ENCODE measurements around the gene PLEKHF1. TPM values are rescaled to one million over a fixed set of nuclear protein-coding genes. Genes with fewer than 3 reads are reported as not detected.

Gene PLEKHF1
- 10 to 100 TPM; 33.3 to 35.9 TPM for total RNA-seq

- peak within 1 kb of the TSS; percentile 88 for H3K27ac Mint-ChIP-seq
- no peaks in the 10 kb centered on the region for H3K27me3 Mint-ChIP-seq
- H3K9me3 Mint-ChIP-seq = no peaks in the 10 kb centered on the region
- DNase-seq = peak; percentile 98
- ATAC-seq (ENCODE audit: low read depth) = peak; percentile 81
- peaks cover 17% of the 10 kb centered on the region for H3K36me3 Mint-ChIP-seq
- POLR2A ChIA-PET = interaction anchor here (0.8 to 6.9 kb wide), 9 partner anchors 9 to 59 kb away, joined by 4 to 72 read pairs (median 27); partner anchors contain the start of genes C19orf12 and POP4
- peak within 1 kb of the TSS; percentile 89 for H3K4me3 Mint-ChIP-seq
- H3K4me1 Mint-ChIP-seq = peaks cover 61% of the 10 kb centered on the region
Measured at GRCh38 chr19:29665215-29665825, at the start of gene PLEKHF1. PLEKHF1 (plus strand) TSS chr19:29665461; CDS start chr19:29673840, 8,379 bp downstream.

- Mint-ChIP-seq H3K4me1 (peaks cover 12% of the 10 kb centered on the region), H3K36me3 (peaks cover 22% of the 10 kb centered on the region), H3K27ac (no peak overlapping the region), H3K27me3 (no peaks in the 10 kb centered on the region), H3K9me3 (no peaks in the 10 kb centered on the region), H3K4me3 (no peak overlapping the region)
- ATAC-seq (ENCODE audit: low read depth) (no peak), DNase-seq (no peak)
- POLR2A ChIA-PET = interaction anchor here (3.0 kb wide), 1 partner anchor 10 kb away, joined by 15 read pairs; the partner anchor contains the start of gene POP4
Measured at GRCh38 chr19:29615891-29616425, 49.3 kb upstream of the PLEKHF1 start.

- Mint-ChIP-seq H3K4me3 (no peak overlapping the region), H3K27me3 (no peaks in the 10 kb centered on the region), H3K36me3 (peaks cover 21% of the 10 kb centered on the region), H3K27ac (peak overlapping the region; percentile 70), H3K4me1 (peaks cover 18% of the 10 kb centered on the region), H3K9me3 (no peaks in the 10 kb centered on the region)
- no peak for ATAC-seq (ENCODE audit: low read depth)
- no peak for DNase-seq
- POLR2A ChIA-PET = interaction anchor here (0.7 to 3.0 kb wide), 2 partner anchors 11 to 68 kb away, joined by 5 to 15 read pairs; partner anchors contain the start of gene POP4
Measured at GRCh38 chr19:29616541-29616940, 48.7 kb upstream of the PLEKHF1 start.

GRCh38 chr19:29617366-29618266, 47.6 kb upstream of the PLEKHF1 start:
- Mint-ChIP-seq H3K9me3 (no peaks in the 10 kb centered on the region), H3K4me1 (peaks cover 28% of the 10 kb centered on the region), H3K27ac (no peak overlapping the region), H3K36me3 (peaks cover 13% of the 10 kb centered on the region), H3K27me3 (no peaks in the 10 kb centered on the region), H3K4me3 (no peak overlapping the region)
- POLR2A ChIA-PET = interaction anchor here (0.6 to 3.0 kb wide), 2 partner anchors 12 to 278 kb away, joined by 3 to 15 read pairs; partner anchors contain the start of gene POP4
- ATAC-seq (ENCODE audit: low read depth) = no peak
- no peak for DNase-seq

- Mint-ChIP-seq H3K27ac (no peak overlapping the region), H3K36me3 (peaks cover 9% of the 10 kb centered on the region), H3K4me1 (peaks cover 36% of the 10 kb centered on the region), H3K9me3 (no peaks in the 10 kb centered on the region), H3K27me3 (no peaks in the 10 kb centered on the region), H3K4me3 (no peak overlapping the region)
- DNase-seq (no peak), ATAC-seq (ENCODE audit: low read depth) (no peak)
- POLR2A ChIA-PET = interaction anchor here (3.0 kb wide), 2 partner anchors 12 kb away, joined by 15 to 30 read pairs; partner anchors contain the start of gene POP4
Measured at GRCh38 chr19:29618434-29618833, 46.8 kb upstream of the PLEKHF1 start.

- Mint-ChIP-seq H3K27ac (no peak overlapping the region), H3K36me3 (peaks cover 9% of the 10 kb centered on the region), H3K27me3 (no peaks in the 10 kb centered on the region), H3K9me3 (no peaks in the 10 kb centered on the region), H3K4me3 (no peak overlapping the region), H3K4me1 (peaks cover 41% of the 10 kb centered on the region)
- ATAC-seq (ENCODE audit: low read depth) (no peak), DNase-seq (no peak)
- POLR2A ChIA-PET = interaction anchor here (0.7 to 6.0 kb wide), 3 partner anchors 12 to 48 kb away, joined by 4 to 40 read pairs (median 30); partner anchors contain the start of genes PLEKHF1 and POP4
Measured at GRCh38 chr19:29618871-29619270, 46.4 kb upstream of the PLEKHF1 start.

GRCh38 chr19:29620931-29621351, 44.3 kb upstream of the PLEKHF1 start:
- Mint-ChIP-seq H3K4me3 (peak overlapping the region; percentile 75), H3K9me3 (no peaks in the 10 kb centered on the region), H3K36me3 (peaks cover 5% of the 10 kb centered on the region), H3K4me1 (peaks cover 41% of the 10 kb centered on the region), H3K27ac (peak overlapping the region; percentile 82), H3K27me3 (no peaks in the 10 kb centered on the region)
- POLR2A ChIA-PET = interaction anchor here (1.6 to 6.0 kb wide), 5 partner anchors 10 to 93 kb away, joined by 5 to 40 read pairs (median 10); partner anchors contain the start of genes C19orf12, PLEKHF1 and POP4
- DNase-seq (peak; percentile 59), ATAC-seq (ENCODE audit: low read depth) (peak; percentile 63)

- POLR2A ChIA-PET = interaction anchor here (1.1 to 6.0 kb wide), 7 partner anchors 12 to 92 kb away, joined by 4 to 40 read pairs (median 7); partner anchors contain the start of genes C19orf12, PLEKHF1 and POP4
- no peaks in the 10 kb centered on the region for H3K27me3 Mint-ChIP-seq
- peak; percentile 57 for DNase-seq
- peak overlapping the region; percentile 75 for H3K4me3 Mint-ChIP-seq
- peaks cover 43% of the 10 kb centered on the region for H3K4me1 Mint-ChIP-seq
- H3K36me3 Mint-ChIP-seq = peaks cover 1% of the 10 kb centered on the region
- H3K9me3 Mint-ChIP-seq = no peaks in the 10 kb centered on the region
- H3K27ac Mint-ChIP-seq = peak overlapping the region; percentile 82
- peak; percentile 81 for ATAC-seq (ENCODE audit: low read depth)
Measured at GRCh38 chr19:29622166-29623070, 42.8 kb upstream of the PLEKHF1 start.

GRCh38 chr19:29623726-29624488, 41.4 kb upstream of the PLEKHF1 start:
- POLR2A ChIA-PET = interaction anchor here (0.6 to 6.0 kb wide), 3 partner anchors 18 to 43 kb away, joined by 3 to 40 read pairs (median 6); partner anchors contain the start of genes PLEKHF1 and POP4
- peak overlapping the region; percentile 39 for H3K4me3 Mint-ChIP-seq
- H3K27ac Mint-ChIP-seq = peak overlapping the region; percentile 75
- H3K9me3 Mint-ChIP-seq = no peaks in the 10 kb centered on the region
- H3K27me3 Mint-ChIP-seq = no peaks in the 10 kb centered on the region
- ATAC-seq (ENCODE audit: low read depth) = peak; percentile 21
- peaks cover 43% of the 10 kb centered on the region for H3K4me1 Mint-ChIP-seq
- peaks cover 1% of the 10 kb centered on the region for H3K36me3 Mint-ChIP-seq
- no peak for DNase-seq

GRCh38 chr19:29624489-29625185, 40.6 kb upstream of the PLEKHF1 start:
- H3K27me3 Mint-ChIP-seq = no peaks in the 10 kb centered on the region
- ATAC-seq (ENCODE audit: low read depth) = no peak
- no peaks in the 10 kb centered on the region for H3K9me3 Mint-ChIP-seq
- peaks cover 1% of the 10 kb centered on the region for H3K36me3 Mint-ChIP-seq
- H3K27ac Mint-ChIP-seq = no peak overlapping the region
- no peak for DNase-seq
- POLR2A ChIA-PET = interaction anchor here (0.6 to 6.0 kb wide), 4 partner anchors 22 to 142 kb away, joined by 3 to 40 read pairs (median 4); partner anchors contain the start of gene PLEKHF1
- peak overlapping the region; percentile 39 for H3K4me3 Mint-ChIP-seq
- peaks cover 43% of the 10 kb centered on the region for H3K4me1 Mint-ChIP-seq

- Mint-ChIP-seq H3K27me3 (no peaks in the 10 kb centered on the region), H3K9me3 (no peaks in the 10 kb centered on the region), H3K36me3 (peaks cover 1% of the 10 kb centered on the region), H3K4me1 (peaks cover 40% of the 10 kb centered on the region), H3K27ac (no peak overlapping the region), H3K4me3 (no peak overlapping the region)
- DNase-seq = no peak
- POLR2A ChIA-PET = interaction anchor here (0.6 to 6.0 kb wide), 3 partner anchors 33 to 141 kb away, joined by 3 to 40 read pairs (median 5); partner anchors contain the start of gene PLEKHF1
- ATAC-seq (ENCODE audit: low read depth) = no peak
Measured at GRCh38 chr19:29625186-29625651, 40.0 kb upstream of the PLEKHF1 start.

Measured in activated naive CD8-positive, alpha-beta T cell treated with anti-CD3 and anti-CD28 coated beads, Interleukin-2, amount 10 ng/mL, durations not matched to agents 7 days and 5 days (primary cell).